ENCODE results near the gene OSCAR. TPM values are rescaled to one million over a fixed set of nuclear protein-coding genes. Genes with fewer than 3 reads are reported as not detected.

Gene OSCAR
- total and polyA plus RNA-seq, 2 of the 13 experiments (the other 11 are each of a cell fraction or from before 2014, with no cell fraction given): 1.9 TPM; not detected in 1

DNA sequence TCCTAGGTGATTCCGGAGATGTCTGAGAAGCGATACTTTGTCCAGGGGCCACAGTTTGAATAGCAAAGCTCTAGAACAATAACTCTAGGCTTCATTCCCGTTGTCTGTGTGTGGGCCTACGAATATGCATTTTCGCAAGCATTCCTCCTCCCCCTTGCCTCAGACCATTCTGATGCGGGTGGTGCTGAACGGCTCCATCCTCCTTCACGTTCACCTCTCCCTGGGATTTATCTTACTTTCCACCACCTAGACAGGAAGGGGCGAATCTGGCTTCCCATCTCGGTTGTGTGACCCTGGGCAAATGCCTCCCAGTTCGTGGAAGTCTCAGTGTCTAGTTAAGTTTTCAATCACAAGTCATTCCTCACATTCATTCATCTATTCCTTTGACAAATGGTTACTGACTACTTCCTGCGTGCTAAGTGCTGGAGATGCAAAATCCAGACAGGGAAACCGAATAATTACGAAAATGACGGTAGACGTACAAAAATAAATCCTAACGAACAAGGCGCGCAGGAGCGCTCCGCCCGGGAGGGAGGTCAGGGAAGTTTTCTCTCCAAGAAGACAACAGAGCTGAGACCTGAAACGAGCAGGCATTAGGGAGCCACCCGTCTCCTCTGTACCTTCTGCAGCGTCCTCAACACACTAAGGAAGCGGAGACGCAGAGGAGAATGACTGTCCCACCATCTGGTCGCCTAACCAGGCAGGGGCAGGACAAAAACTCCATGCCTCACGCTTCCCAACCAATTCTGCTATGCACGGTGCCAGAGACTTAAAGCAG lies 35.7 kb upstream of the OSCAR start (continued):
- TF ChIP-seq, protein P1, sequence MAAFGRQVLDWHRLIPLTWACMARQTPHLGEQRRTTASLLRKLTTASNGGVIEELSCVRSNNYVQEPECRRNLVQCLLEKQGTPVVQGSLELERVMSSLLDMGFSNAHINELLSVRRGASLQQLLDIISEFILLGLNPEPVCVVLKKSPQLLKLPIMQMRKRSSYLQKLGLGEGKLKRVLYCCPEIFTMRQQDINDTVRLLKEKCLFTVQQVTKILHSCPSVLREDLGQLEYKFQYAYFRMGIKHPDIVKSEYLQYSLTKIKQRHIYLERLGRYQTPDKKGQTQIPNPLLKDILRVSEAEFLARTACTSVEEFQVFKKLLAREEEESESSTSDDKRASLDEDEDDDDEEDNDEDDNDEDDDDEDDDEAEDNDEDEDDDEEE (CRISPR knock-in tag; IDR thresholded peaks at IDR 0.05): 0 out of 2 replicates have a peak, but pooled peaks have one; percentile 33
- TF ChIP-seq, protein P2, sequence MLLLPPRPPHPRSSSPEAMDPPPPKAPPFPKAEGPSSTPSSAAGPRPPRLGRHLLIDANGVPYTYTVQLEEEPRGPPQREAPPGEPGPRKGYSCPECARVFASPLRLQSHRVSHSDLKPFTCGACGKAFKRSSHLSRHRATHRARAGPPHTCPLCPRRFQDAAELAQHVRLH (CRISPR knock-in tag; IDR thresholded peaks at IDR 0.05; ENCODE audit: borderline replicate concordance, low read depth): no peak
- no peak for TF ChIP-seq SOX6 (IDR thresholded peaks at IDR 0.05)
- TF ChIP-seq SOX6 (CRISPR knock-in tag; IDR thresholded peaks at IDR 0.05): no peak
- TF ChIP-seq, protein P3, sequence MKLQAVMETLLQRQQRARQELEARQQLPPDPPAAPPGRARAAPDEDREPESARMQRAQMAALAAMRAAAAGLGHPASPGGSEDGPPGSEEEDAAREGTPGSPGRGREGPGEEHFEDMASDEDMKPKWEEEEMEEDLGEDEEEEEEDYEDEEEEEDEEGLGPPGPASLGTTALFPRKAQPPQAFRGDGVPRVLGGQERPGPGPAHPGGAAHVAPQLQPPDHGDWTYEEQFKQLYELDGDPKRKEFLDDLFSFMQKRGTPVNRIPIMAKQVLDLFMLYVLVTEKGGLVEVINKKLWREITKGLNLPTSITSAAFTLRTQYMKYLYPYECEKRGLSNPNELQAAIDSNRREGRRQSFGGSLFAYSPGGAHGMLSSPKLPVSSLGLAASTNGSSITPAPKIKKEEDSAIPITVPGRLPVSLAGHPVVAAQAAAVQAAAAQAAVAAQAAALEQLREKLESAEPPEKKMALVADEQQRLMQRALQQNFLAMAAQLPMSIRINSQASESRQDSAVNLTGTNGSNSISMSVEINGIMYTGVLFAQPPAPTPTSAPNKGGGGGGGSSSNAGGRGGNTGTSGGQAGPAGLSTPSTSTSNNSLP (IDR thresholded peaks at IDR 0.05; ENCODE audit: low read depth, low read length): no peak
- no peak for TF ChIP-seq ZNF275 (CRISPR knock-in tag; IDR thresholded peaks at IDR 0.05; ENCODE audit: borderline replicate concordance)
- TF ChIP-seq HNRNPH1 (optimal IDR thresholded peaks at IDR 0.05; ENCODE audit: low read depth, low read length): no peak
- no peak for TF ChIP-seq NCOA5 (CRISPR knock-in tag; IDR thresholded peaks at IDR 0.05)
- TF ChIP-seq ZNF12 (CRISPR knock-in tag; IDR thresholded peaks at IDR 0.05): no peak
- no peak for TF ChIP-seq ZNF556 (CRISPR knock-in tag; IDR thresholded peaks at IDR 0.05; ENCODE audit: borderline replicate concordance)
- TF ChIP-seq NR2F1 (CRISPR knock-in tag; IDR thresholded peaks at IDR 0.05): no peak
- TF ChIP-seq, protein P4, sequence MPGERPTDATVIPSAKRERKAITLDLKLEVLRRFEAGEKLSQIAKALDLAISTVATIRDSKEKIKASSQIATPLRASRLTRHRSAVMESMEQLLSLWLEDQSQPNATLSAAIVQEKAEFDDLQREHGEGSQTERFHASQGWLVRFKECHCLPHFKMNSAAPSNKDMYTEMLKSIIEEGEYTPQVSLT (CRISPR knock-in tag; IDR thresholded peaks at IDR 0.05; ENCODE audit: borderline replicate concordance, low read depth): no peak
- no peak for TF ChIP-seq PHF5A (CRISPR knock-in tag; IDR thresholded peaks at IDR 0.05; ENCODE audit: low read depth, unreplicated experiment)
- TF ChIP-seq HCFC1 (IDR thresholded peaks at IDR 0.05; ENCODE audit: low read depth, low read length): no peak
- no peak for TF ChIP-seq HNRNPLL (IDR thresholded peaks at IDR 0.05; ENCODE audit: low read depth, low read length, poor library complexity, severe bottlenecking)
- no peak for TF ChIP-seq CHCHD3 (CRISPR knock-in tag; IDR thresholded peaks at IDR 0.05)
- TF ChIP-seq ZNF772 (CRISPR knock-in tag; IDR thresholded peaks at IDR 0.05): 0 out of 2 replicates have a peak, but pooled peaks have one; percentile 33
- 0 out of 2 replicates have a peak, but pooled peaks have one; percentile 6 for TF ChIP-seq FOXA3 (CRISPR knock-in tag; IDR thresholded peaks at IDR 0.05)
- 0 out of 2 replicates have a peak, but pooled peaks have one; percentile 42 for TF ChIP-seq ZSCAN29 (CRISPR knock-in tag; conservative IDR thresholded peaks at IDR 0.05)
- TF ChIP-seq REPIN1 (CRISPR knock-in tag; IDR thresholded peaks at IDR 0.05; ENCODE audit: borderline replicate concordance, low read depth): no peak
- TF ChIP-seq ZBTB39 (CRISPR knock-in tag; IDR thresholded peaks at IDR 0.05): no peak
- TF ChIP-seq ZNF335 (CRISPR knock-in tag; IDR thresholded peaks at IDR 0.05): no peak
